Endothelial cell of umbilical vein (primary cell): ENCODE results near the gene C1RL. TPM values are rescaled to one million over a fixed set of nuclear protein-coding genes. Genes with fewer than 3 reads are reported as not detected.

Experiments
- BruUV-seq: library from RNA; stranded (reverse); fragments of 400-500 nt; replicated peaks from 2 replicates; lab custom pipeline; 2021; lab: Mats Ljungman, UMichigan
- CTCF ChIA-PET: fragments of 300-600, 350-600 bp; sonication (Branson Sonifier 250); formaldehyde crosslinking; loops from one replicate; lab custom pipeline; 2021; ENCODE audit warnings: antibody characterized with exemption, inconsistent platforms; lab: Charles Lee
- POLR2A ChIA-PET: fragments of 300-600, 350-600 bp; sonication (Branson Sonifier 250); formaldehyde crosslinking; loops from one replicate; lab custom pipeline; 2021; ENCODE audit warnings: antibody characterized with exemption, inconsistent platforms; lab: Charles Lee
- DNase-seq: peaks from one replicate; pipeline ENCODE4 v3.0.0-alpha.2; 2011; ENCODE audit warnings: low read depth, low spot score
- FAIRE-seq: peaks from 2 replicates; lab custom pipeline; 2011; peaks lifted over from hg19 to GRCh38; lab: Jason Lieb, UNC
- H2AFZ ChIP-seq: 2 replicates; pipeline ENCODE4 v1.6.0; 2012; ENCODE audit warnings: low read depth, low read length, control low read depth, inconsistent platforms
- H3K27ac ChIP-seq: 2 replicates; pipeline ENCODE4 v1.5.1; 2011; ENCODE audit warnings: low read depth, mild to moderate bottlenecking, control low read depth, low read length, moderate library complexity; ENCODE audit not compliant: insufficient read depth
- H3K27me3 ChIP-seq, 2 experiments: 2 replicates each; pipeline versions ENCODE4 v1.6.0 to v1.6.1; 2011; ENCODE audit warnings: low read length in 2 of 2, mixed read lengths in 1 of 2; ENCODE audit not compliant: control insufficient read depth in 2 of 2, insufficient read depth in 2 of 2
- H3K36me3 ChIP-seq, 2 experiments: 2 replicates in 1 of 2; 3 replicates in 1 of 2; pipeline ENCODE4 v1.5.1; 2011; ENCODE audit warnings: low read length in 2 of 2, mild to moderate bottlenecking in 1 of 2, moderate library complexity in 1 of 2; ENCODE audit not compliant: control insufficient read depth in 2 of 2, insufficient read depth in 2 of 2; ENCODE audit errors: extremely low read depth in 1 of 2
- H3K4me1 ChIP-seq: 3 replicates; pipeline ENCODE4 v1.5.1; 2011; ENCODE audit warnings: mild to moderate bottlenecking, low read length; ENCODE audit not compliant: control insufficient read depth, insufficient read depth; ENCODE audit errors: extremely low read depth
- H3K4me2 ChIP-seq: 2 replicates; pipeline ENCODE4 v1.6.1; 2011; ENCODE audit warnings: low read length, control low read depth, mixed read lengths; ENCODE audit not compliant: insufficient read depth
- H3K4me3 ChIP-seq, 3 experiments: fragments of 200-600 bp in 1 of 3; sonication (generic), shearing (Covaris generic) in 1 of 3; replicated peaks in 1 of 3; 2 replicates each; pipeline ENCODE4 v1.5.1; 2011 to 2016; ENCODE audit warnings: control low read depth in 3 of 3, low read length in 3 of 3, mild to moderate bottlenecking in 2 of 3, inconsistent platforms in 1 of 3, low read depth in 1 of 3, moderate library complexity in 1 of 3; ENCODE audit not compliant: insufficient read depth in 1 of 3
- H3K79me2 ChIP-seq: 2 replicates; pipeline ENCODE4 v1.6.0; 2012; ENCODE audit warnings: low read length, inconsistent platforms; ENCODE audit not compliant: control insufficient read depth, insufficient read depth
- H3K9ac ChIP-seq: replicated peaks from 2 replicates; pipeline ENCODE3; 2011; ENCODE audit warnings: low read length, control low read depth; ENCODE audit not compliant: insufficient read depth; ENCODE audit errors: extremely low read depth
- H3K9me1 ChIP-seq: replicated peaks from 3 replicates; pipeline ENCODE4 v1.6.0; 2011; ENCODE audit warnings: mild to moderate bottlenecking, low read length; ENCODE audit not compliant: control insufficient read depth, insufficient read depth; ENCODE audit errors: extremely low read depth
- H3K9me3 ChIP-seq: replicated peaks from 2 replicates; pipeline ENCODE4 v1.5.1; 2012; ENCODE audit warnings: low read length, inconsistent platforms; ENCODE audit not compliant: control insufficient read depth, insufficient read depth
- H4K20me1 ChIP-seq: replicated peaks from 2 replicates; pipeline ENCODE3; 2011; ENCODE audit warnings: mild to moderate bottlenecking, low read length; ENCODE audit not compliant: control insufficient read depth, insufficient read depth; ENCODE audit errors: extremely low read depth
- CTCF ChIP-seq, 2 donors: IDR thresholded peaks; 1 replicate in 1 of 2; 2 replicates in 1 of 2; pipeline ENCODE4 v1.5.1; 2011; ENCODE audit warnings: low read length in 2 of 2, mild to moderate bottlenecking in 2 of 2, moderate library complexity in 2 of 2, control low read depth in 1 of 2, inconsistent platforms in 1 of 2, low read depth in 1 of 2; ENCODE audit not compliant: insufficient read depth in 1 of 2; ENCODE audit errors: extremely low read depth in 1 of 2
- EZH2 ChIP-seq: IDR thresholded peaks from 2 replicates; pipeline ENCODE4 v1.6.1; 2012; ENCODE audit warnings: borderline replicate concordance, low read depth, mild to moderate bottlenecking, moderate library complexity, low read length, inconsistent platforms; ENCODE audit not compliant: severe bottlenecking
- FOS ChIP-seq: IDR thresholded peaks from 2 replicates; pipeline ENCODE4 v1.6.1; 2011; ENCODE audit warnings: mild to moderate bottlenecking, low read length, moderate library complexity, borderline replicate concordance; ENCODE audit not compliant: insufficient read depth
- GATA2 ChIP-seq: IDR thresholded peaks from 2 replicates; pipeline ENCODE4 v1.7.0; 2011; ENCODE audit warnings: low read depth, mild to moderate bottlenecking, moderate library complexity, mixed read lengths, low read length; ENCODE audit not compliant: insufficient read length, insufficient read depth
- JUN ChIP-seq: IDR thresholded peaks from 2 replicates; pipeline ENCODE4 v1.6.1; 2011; ENCODE audit warnings: borderline replicate concordance, low read depth; ENCODE audit not compliant: insufficient read length, insufficient read depth
- MAX ChIP-seq: IDR thresholded peaks from 2 replicates; pipeline ENCODE4 v1.6.1; 2011; ENCODE audit not compliant: insufficient read depth, insufficient read length
- MYC ChIP-seq: IDR thresholded peaks from one replicate; pipeline ENCODE4 v1.6.1; 2011; ENCODE audit warnings: mild to moderate bottlenecking, low read depth, low read length
- POLR2A ChIP-seq: IDR thresholded peaks from 2 replicates; pipeline ENCODE4 v1.6.1; 2012; ENCODE audit warnings: low read depth, mild to moderate bottlenecking, control low read depth, low read length
- POLR2AphosphoS5 ChIP-seq: IDR thresholded peaks from 2 replicates; pipeline ENCODE4 v1.6.1; 2012; ENCODE audit warnings: low read depth, mild to moderate bottlenecking, control low read depth, low read length, moderate library complexity; ENCODE audit not compliant: insufficient read depth
- dilution Hi-C: fragments of 300-500 bp; cut with MboI; formaldehyde crosslinking; loops from one replicate; pipeline ENCODE4 v1.15.0; 2019; ENCODE audit warnings: low sequenced_read_pairs; ENCODE audit not compliant: extremely low pct_ligation_motif_present
- intact Hi-C: fragments of 100-400 bp; cut with micrococcal nuclease; formaldehyde crosslinking; loops from one replicate; pipeline ENCODE4 v1.10.0; 2022
- polyA plus RNA-seq, 4 experiments: library from polyadenylated mRNA; depleted of rRNA in 3 of 4; stranded (reverse) in 3 of 4; unstranded in 1 of 4; fragments of >200 nt; gene quantifications; 2 replicates each; pipeline versions ENCODE4 v1.2.1 to v1.2.3, GENCODE V29; 2011 to 2012; ENCODE audit warnings: missing spikeins in 1 of 4
- total RNA-seq: library from RNA; stranded (reverse); gene quantifications from 2 replicates; pipeline ENCODE4 v1.2.3, GENCODE V29; 2021

The C1RL gene
- total and polyA plus RNA-seq, 2 donors (not counting 3 experiments of a cell fraction or from before 2014, with no cell fraction given): 20.9 to 25.0 TPM

GRCh38 chr12:7120166-7120565 lies 11.2 kb upstream of the C1RL start:
- no peaks in the 10 kb centered on the region for H3K27me3 ChIP-seq
- no peaks in the 10 kb centered on the region for H3K9me1 ChIP-seq
- CTCF ChIA-PET: interaction anchor here (1.0 to 2.1 kb wide), 3 partner anchors 9 to 175 kb away, joined by 3 to 7 read pairs (median 3); partner anchors contain the start of gene C1RL
- TF ChIP-seq JUN: no peak
- no peak for TF ChIP-seq MYC
- TF ChIP-seq FOS: no peak
- no peak for TF ChIP-seq MAX
- no peak for TF ChIP-seq POLR2A
- no TSS peak for BruUV-seq
- no peak for FAIRE-seq
- intact Hi-C loops (no loop called here), dilution Hi-C loops (no loop called here)
- no peak overlapping the region for H3K4me3 ChIP-seq
- H3K27ac ChIP-seq: no peak overlapping the region
- no peaks in the 10 kb centered on the region for H3K36me3 ChIP-seq
- H4K20me1 ChIP-seq: no peaks in the 10 kb centered on the region
- no peaks in the 10 kb centered on the region for H3K79me2 ChIP-seq
- no peak for DNase-seq
- H2AFZ ChIP-seq: no peak overlapping the region
- no peak overlapping the region for H3K9ac ChIP-seq
- POLR2A ChIA-PET: no interaction called here
- peaks cover 22% of the 10 kb centered on the region for H3K4me1 ChIP-seq
- no peak overlapping the region for H3K4me2 ChIP-seq
- H3K9me3 ChIP-seq: no peaks in the 10 kb centered on the region

GRCh38 chr12:7118881-7119280 lies 9.9 kb upstream of the C1RL start:
- dilution Hi-C loops: no loop called here
- Histone ChIP-seq H3K27me3 (no peaks in the 10 kb centered on the region), H2AFZ (no peak overlapping the region), H3K4me3 (no peak overlapping the region), H3K9ac (no peak overlapping the region), H3K9me3 (no peaks in the 10 kb centered on the region), H4K20me1 (no peaks in the 10 kb centered on the region), H3K27ac (no peak overlapping the region), H3K4me2 (no peak overlapping the region), H3K9me1 (no peaks in the 10 kb centered on the region), H3K36me3 (no peaks in the 10 kb centered on the region), H3K79me2 (no peaks in the 10 kb centered on the region), H3K4me1 (peaks cover 14% of the 10 kb centered on the region)
- no TSS peak for BruUV-seq
- intact Hi-C loops: no loop called here
- TF ChIP-seq JUN (no peak), POLR2AphosphoS5 (no peak), MYC (no peak), POLR2A (no peak), MAX (no peak), FOS (no peak), CTCF (IDR thresholded peaks at IDR 0.05; ENCODE audit: extremely low read depth in 1 of 2, insufficient read depth in 1 of 2, low read depth in 1 of 2, low read length in 2 of 2) (no peak), GATA2 (no peak), EZH2 (no peak)
- ChIA-PET POLR2A (interaction anchor here (0.6 kb wide), 1 partner anchor 818 kb away, joined by 4 read pairs; no protein-coding TSS in a partner anchor), CTCF (interaction anchor here (1.2 to 2.1 kb wide), 2 partner anchors 10 to 174 kb away, joined by 3 to 7 read pairs; partner anchors contain the start of gene C1RL)
- FAIRE-seq: no peak
- no peak for DNase-seq
